GM18511 (cell line): ENCODE results near the gene AP2S1.
A peak's percentile ranks its signal among the peaks of the same experiment; 100 is the strongest.
"Not testable (repeated sequence)": the region's sequence is repeated elsewhere in the genome, so short reads cannot be mapped to it uniquely, and the experiment has no call there.

Source experiments
- ATAC-seq: cut with Tn5 transposase; IDR thresholded peaks from one replicate; pipeline ENCODE4 v1.9.1; 2021; ENCODE audit warnings: mild to moderate bottlenecking, moderate library complexity; ENCODE audit not compliant: unreplicated experiment

The AP2S1 gene

GRCh38 chr19:46844067-46844489, 6.6 kb downstream of the AP2S1 start:
- ATAC-seq = no peak

GRCh38 chr19:46842791-46843190, 7.9 kb downstream of the AP2S1 start:
- no peak for ATAC-seq

GRCh38 chr19:46841458-46842083, 9.1 kb downstream of the AP2S1 start:
- ATAC-seq = no peak

DNA sequence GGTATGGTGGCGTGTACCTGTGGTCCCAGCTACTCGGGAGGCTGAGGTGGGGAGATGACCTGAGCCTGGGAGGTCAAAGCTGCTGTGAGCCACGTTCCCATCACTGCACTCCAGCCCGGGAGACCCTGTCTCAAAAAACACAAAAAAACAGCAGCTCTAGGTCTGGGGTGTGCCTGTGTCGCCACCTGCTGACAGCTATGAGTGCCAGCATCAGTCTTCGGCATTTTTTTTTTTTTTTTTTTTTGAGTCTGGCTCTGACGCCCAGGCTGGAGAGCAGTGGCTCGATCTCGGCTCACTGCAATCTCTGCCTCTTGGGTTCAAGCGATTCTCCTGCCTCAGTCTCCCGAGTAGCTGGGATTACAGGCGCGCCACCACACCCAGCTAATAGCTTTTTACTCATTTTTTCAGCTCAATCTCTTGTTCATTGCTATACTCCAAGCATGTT, 10.1 kb downstream of the AP2S1 start:
- ATAC-seq = no peak

GRCh38 chr19:46839752-46840497, 10.7 kb downstream of the AP2S1 start:
- ATAC-seq = no peak

DNA sequence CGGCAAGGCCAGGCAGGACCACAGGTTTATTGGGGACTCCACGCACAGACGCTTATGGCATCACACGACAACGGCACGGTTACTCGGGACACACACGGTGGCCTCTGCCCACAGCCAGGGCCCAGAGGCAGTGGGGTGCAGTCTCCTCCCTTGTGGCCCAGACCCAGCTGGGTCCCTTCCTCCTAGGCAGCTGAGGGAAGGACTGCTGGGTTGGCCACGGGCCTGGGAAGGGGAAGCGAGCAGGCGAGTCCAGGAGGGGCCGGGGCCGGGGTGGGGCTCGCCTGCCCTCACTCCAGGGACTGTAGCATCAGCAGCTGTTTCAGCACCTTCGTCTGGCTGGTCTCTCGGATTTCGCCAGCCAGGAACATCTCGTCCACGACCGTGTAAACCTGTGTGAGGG, 12.5 kb downstream of the AP2S1 start:
- no peak for ATAC-seq

DNA sequence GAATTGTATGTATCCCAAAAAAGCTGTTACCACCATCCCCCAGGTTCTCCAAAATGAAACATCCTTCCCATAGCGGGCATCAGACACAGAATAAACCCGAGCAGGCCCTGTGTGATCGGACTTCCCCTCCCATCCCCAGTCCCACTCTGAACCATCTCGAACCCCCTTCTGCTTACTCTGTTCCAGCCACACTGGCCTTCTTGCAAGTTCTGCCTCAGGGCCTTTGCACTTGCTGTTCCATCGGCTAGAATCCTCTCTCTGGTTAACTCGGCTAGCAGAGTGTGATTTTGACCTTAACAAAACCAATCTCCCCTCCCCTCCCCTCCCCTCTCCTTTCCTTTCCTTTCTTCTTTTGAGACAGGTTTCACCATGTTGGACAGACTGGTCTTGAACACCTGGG, 15.7 kb downstream of the AP2S1 start:
- ATAC-seq = no peak

GRCh38 chr19:46834121-46834520, 16.5 kb downstream of the AP2S1 start:
- no peak for ATAC-seq

DNA sequence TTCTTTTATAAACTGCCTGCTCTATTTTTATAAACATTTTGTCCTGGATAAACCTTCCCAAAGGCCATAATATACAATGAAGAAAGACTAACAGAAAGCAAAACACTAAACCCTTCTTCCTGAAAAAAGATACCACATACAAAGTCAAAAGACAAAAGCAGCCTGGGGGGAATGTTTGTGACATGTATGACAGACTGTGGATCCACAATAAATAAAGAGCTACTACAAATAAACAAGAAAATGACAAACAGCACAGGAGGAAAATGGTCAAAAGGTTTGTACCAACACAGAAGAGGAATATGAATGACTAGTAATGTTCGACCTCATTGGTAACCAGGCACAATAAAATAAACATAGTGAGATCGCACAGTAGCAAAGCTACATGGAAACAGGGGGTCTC, 19.8 kb downstream of the AP2S1 start:
- no peak for ATAC-seq

- no peak for ATAC-seq
Observed at GRCh38 chr19:46828484-46828883, 22.2 kb downstream of the AP2S1 start.

- ATAC-seq = no peak
Observed at GRCh38 chr19:46825731-46826055, 25.0 kb downstream of the AP2S1 start.

- no peak for ATAC-seq
Observed at GRCh38 chr19:46824890-46825730, 25.5 kb downstream of the AP2S1 start.

DNA sequence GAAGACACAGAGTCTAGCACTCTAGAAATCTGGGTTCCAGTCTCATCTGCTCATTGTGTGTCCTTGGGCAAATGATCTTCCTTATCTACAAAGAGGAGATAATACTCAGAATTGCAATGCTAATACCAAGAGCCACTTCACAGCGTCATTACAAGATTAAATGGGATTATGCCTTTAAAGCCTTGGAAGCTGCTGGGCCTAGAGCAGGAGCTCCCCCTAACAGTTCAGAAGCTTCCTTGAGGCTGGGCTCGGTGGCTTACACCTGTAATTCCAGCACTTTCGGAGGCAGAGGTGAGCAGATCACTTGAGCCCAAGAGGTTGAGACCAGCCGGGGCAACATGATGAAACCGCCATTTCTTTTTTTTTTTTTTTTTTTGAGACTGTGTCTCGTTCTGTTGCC, 27.6 kb downstream of the AP2S1 start:
- no peak for ATAC-seq

DNA sequence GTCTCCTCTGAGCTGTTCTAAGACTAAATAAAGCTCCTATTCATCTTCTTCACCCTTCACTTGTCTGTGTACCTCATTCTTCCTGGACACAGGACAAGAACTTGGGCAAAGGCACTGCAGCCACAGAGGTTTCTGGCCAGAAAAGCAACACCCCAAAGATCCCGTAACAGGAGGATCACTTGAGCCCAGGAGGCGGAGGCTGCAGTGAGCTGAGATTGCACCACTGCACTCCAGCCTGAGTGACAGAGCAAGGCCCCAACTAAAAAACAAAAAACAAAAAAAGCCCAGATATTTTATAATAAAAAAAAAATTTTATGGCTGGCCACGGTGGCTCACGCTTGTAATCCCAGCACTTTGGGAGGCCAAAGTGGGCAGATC, 28.2 kb downstream of the AP2S1 start:
- ATAC-seq = not testable (repeated sequence)

- peak; percentile 66 for ATAC-seq
Observed at GRCh38 chr19:46821512-46822409, 28.9 kb downstream of the AP2S1 start.

- ATAC-seq = no peak
Observed at GRCh38 chr19:46818812-46819211, 31.8 kb downstream of the AP2S1 start.

- no peak for ATAC-seq
Observed at GRCh38 chr19:46815833-46816627, 34.6 kb downstream of the AP2S1 start.

DNA sequence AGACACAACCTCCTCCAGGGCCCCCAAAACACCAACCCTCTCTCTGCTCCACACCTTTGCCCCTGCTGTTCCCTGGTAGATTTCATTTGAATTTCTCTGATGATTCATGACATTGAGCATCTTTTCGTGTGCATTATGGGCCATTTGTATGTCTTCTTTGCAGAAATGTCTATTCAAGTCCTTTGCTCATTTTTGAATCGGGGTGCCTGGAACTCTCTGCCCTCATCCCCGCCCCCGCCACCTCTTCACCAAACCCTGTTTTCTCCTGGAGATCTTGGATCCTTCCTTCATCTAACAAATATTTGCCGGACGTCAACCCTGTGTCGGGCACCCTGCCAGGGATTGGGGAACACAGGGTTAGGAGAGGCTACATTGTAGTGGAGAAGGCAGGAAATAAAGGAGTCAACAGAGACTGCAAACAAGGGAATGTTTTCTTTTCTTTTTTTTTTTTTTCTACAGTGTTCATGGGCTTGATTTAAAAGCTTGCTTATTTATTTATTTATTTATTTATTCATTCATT, 36.7 kb downstream of the AP2S1 start:
- ATAC-seq = no peak

DNA sequence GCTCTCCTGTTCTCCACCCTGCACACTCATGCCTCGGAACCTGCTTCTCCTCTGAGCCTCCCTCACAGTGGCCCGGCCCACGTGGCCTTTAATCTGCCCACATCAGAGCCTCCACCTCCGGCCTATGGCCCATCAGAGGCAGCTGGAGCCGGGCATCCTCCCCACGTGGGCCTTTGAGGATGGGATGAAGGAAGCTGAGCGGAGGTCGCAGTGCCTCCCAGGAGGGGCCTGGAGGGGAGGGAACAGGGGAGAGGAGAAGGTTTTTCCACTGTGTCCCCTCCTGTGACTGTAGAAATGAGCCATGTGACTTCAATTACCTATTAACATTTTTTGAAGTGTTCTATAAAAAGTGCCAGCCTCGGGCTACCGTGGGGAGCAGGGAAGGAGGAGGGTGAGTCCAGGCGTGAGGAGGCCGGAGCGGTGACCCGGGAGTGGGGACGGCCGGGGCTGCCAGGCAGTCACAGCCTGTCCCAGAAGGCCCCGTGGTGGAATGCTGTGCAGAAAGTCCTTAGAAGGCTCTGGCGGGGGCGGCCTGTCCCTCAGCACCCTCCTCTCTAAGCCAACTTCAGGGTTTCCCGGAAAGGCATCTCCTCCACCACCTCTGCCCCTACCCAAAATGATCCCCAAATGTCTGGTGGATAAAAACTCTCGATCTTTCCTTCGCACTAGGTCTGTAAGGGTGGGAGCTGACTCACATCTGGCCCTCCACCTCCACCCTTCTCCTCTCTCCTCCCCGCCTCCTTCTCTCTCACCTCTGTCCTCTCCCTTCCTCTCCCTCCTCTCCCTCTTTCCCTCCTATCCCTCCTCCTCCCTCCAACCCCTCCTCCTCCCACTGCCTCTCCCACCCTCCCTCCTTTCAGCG, 37.4 kb downstream of the AP2S1 start:
- no peak for ATAC-seq
